Caki2 (cell line): ENCODE data around the gene TFF2. TPM values are rescaled to one million over a fixed set of nuclear protein-coding genes. Genes with fewer than 3 reads are reported as not detected.

Source experiments
- DNase-seq: peaks from one replicate; pipeline ENCODE4 v3.0.0-alpha.2; 2015; ENCODE audit warnings: low read depth
- in situ Hi-C: cut with HindIII; loops from 2 replicates; pipeline ENCODE4 v1.10.0; 2016; ENCODE audit warnings: low sequenced_read_pairs, low pct_unique_long_range_greater_than_20kb, mixed read lengths
- total RNA-seq: library from RNA; depleted of rRNA; stranded (reverse); fragments of >200 nt; shearing (Covaris generic); gene quantifications from 2 replicates; pipeline ENCODE4 v1.2.3, GENCODE V29; 2014; ENCODE audit warnings: low replicate concordance; rRNA removed

Gene TFF2
- total RNA-seq, 1 experiment from 2014 or later, result not detected

DNA sequence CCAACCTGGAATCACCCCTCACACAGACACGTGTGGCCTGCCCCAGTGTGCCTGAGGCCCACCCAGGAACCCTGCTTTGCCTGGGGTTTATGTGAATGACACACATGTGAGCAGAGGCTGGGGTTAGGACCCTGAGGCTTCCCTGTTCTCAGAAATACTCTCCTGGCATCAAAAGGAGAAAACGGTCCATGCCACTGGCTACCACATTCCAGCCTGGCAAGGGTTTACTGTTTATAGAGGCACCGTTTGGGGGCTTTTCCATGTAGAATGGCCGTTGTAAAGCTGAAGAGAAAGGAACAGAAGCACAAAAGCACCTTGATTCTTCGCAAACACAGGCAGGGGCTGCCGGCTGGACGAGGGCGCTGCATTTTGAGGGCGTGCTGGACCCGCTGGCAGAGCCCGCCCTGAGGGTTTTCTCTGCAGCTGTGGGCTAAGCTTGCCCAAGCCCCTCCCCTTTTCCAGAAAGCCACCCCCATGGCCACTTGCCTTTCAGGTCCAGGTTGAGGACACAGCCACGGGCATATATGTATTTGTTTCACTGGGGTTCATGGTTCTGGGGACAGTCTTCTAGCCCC lies 48.6 kb downstream of the TFF2 start:
- in situ Hi-C loops, result no loop called here
- DNase-seq, result no peak

DNA sequence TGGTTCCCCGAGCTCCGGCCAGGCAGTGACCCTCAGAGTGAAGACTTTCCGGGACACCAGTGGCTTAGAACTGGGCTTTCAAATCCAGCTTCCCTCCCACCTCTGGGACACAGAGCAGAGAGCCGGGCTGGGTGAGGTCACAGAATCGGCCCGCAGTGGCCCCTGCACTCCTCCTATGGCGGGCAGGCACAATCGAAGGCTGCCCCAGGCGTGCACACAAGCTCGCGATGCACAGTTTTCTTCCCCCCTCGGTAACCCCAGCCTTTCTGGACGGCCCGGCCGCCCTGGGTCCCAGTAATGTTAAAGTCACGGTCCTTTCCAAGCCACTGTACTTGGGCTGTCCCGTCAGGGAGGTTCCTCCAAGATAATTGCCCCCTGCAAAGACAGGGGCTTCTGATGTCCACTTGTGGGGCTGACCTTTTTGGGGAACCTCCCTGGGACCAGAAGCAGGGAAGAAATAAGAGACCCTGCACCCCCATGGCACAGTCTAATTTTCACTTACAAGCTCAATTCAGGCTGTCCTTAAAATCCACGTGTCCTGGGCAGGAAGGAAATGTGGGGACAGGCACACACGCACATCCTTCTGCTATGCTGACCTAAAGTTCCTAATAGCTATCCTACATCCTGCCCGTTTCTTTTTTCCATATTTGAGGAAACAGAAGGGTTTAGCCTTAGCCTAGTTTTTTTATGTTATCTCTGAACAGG lies 49.3 kb downstream of the TFF2 start:
- in situ Hi-C loops, result no loop called here
- DNase-seq, result no peak

DNA sequence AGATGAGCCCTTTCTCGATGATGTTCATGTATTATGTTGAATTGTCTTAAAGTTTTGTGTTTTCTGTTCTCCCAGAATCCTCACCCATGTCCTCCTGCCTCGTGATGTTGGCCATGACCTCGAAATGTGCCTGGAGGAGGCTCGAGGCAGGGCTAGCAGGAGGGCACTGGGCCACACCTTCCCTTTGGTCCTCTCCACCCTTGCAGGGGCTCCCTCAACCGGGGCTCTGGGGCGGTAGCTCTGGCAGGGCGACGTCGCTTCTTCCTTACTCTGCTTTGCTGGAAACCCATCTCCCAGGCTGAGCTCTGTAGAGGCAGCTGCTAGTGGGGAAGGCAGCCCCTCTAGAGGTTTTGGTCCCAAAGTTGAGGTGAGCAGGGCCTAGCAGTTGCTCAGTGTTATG lies 49.8 kb downstream of the TFF2 start:
- in situ Hi-C loops, result no loop called here
- DNase-seq, result no peak

DNA sequence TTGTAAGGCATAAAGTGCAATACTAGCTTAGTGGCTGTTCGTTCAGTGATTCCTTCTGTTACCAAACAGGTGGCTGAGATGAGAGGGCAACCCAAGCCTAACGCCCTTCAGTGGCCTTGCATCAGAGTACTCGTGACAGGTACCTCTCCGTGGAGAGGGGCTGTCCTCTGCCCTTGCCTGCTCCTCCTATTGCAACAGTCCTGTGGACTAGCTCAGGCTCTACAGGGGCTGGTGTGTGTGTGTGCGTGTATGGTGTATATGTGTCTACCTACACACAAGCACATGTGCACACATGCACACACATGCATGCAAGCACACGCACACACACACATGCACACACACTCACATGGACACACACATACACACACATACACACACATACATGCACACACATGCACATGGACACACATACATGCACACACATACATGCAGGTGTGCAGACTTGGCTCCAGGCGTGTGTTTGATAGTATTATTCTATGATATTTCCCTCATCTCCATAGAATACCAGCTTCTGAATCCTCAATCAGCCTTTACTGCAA lies 50.7 kb downstream of the TFF2 start:
- DNase-seq, result no peak
- in situ Hi-C loops, result no loop called here

DNA sequence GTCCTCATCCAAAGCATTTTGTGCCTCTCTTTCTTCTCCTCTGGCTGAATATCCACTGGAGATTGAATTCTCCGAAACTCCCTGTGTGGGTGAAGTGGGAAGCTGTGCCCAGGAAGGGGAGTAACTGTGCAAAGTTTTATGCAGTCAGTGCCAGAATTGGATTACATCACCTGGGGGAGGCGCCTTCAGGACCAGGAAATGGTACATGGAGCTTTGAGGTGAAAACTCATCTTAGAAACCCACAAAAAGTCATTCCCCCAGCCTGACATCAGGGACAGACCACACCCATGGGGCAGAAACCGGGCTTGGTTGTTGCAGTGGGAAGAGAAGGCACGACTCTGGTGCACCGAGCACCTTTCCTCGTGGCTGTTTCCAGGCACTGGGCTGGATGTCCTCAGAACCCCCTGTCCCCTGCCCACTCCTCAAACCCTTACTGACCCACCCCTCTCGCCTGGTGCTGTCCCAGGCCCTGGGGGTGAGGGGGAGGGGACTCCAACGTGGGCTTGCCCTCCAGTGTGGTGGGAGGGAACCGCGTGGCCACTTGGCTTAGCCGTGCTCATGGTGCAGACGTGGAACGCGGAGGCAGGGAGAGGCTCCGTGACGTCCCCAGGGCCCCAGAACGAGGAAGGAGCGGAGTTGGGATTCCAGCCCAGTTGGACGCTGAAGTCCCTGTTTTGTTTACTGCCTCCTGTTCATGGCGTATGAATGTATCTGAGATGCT lies 51.3 kb downstream of the TFF2 start:
- in situ Hi-C loops, result no loop called here
- no peak for DNase-seq

DNA sequence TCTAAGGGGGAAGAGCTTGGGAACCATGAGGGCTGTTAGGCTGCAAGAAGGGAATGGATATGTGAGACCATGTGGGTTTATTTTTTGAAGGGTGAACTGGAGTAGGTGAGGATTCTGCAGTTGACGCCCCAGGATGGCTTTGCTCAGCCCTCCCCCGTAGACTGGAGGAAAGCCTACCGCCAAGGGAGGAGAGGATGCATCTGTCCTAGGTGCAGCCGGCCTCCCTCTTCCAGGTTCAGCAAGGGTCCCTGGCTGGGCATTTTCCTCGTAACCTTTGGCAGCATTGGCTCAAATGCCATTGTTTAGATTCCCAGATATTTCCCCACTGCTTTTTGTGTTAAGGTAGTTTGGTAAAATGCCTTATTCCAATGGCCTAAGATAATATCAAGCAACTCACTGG lies 52.1 kb downstream of the TFF2 start:
- in situ Hi-C loops, result no loop called here
- no peak for DNase-seq

DNA sequence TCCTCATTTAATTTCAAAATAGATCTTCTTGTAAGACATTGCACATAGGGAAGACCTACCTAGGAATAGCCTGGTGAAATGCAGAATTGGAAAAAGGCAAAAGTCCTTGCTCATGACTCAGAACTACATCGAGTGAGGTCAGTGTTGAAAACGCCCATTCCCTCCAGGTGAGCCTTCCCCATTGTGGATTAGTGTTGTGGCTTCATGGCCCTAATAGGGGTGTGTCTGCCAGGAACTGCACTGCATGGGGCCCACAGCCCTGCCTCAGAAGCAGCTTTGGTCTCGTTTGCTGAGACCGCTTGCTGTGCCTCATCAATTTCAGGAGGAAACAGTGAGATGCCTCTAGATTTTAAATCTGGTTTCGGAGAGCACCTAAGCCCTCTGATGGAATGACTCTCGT lies 52.6 kb downstream of the TFF2 start:
- in situ Hi-C loops, result no loop called here
- DNase-seq, result no peak

DNA sequence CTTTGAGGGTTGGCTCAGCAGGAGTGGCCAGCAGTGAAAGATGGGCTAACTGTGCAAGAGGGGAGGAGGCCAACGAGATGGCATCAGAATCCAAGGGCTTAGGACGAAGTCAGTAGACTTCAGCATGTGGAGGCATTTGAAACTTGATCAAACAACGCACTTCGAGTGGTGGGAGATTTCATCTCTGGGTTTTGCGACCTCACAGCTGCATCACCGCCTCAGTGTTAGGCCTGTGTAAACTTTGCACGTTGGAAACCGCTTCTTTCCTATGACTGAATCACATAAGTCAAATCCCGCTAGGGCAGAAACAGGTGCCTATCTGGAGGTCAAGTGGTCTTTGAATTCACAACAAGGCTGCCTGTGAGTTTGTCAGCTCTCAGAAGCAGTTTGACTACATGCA lies 53.4 kb downstream of the TFF2 start:
- in situ Hi-C loops, result no loop called here
- no peak for DNase-seq

DNA sequence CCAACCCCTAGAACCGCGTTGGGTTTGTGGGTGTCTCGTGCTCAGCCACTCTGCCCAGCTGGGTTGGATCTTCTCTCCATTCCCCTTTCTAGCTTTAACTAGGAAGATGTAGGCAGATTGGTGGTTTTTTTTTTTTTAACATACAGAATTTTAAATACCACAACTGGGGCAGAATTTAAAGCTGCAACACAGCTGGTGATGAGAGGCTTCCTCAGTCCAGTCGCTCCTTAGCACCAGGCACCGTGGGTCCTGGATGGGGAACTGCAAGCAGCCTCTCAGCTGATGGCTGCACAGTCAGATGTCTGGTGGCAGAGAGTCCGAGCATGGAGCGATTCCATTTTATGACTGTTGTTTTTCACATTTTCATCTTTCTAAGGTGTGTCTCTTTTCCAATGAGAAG lies 54.3 kb downstream of the TFF2 start:
- DNase-seq, result no peak
- in situ Hi-C loops, result no loop called here

Other genes with a start within 250 kb of the TFF2 start
- gene ABCG1, start 131.9 kb downstream of the TFF2 start, total RNA-seq, result 4.6 and 10.3 TPM in 2 replicates
- gene TFF3, start 35.6 kb downstream of the TFF2 start, total RNA-seq, result not detected in 2 replicates
- gene TFF1, start 15.5 kb upstream of the TFF2 start, total RNA-seq, result not detected in 2 replicates
- gene TMPRSS3, start 45.1 kb upstream of the TFF2 start, total RNA-seq, result not detected in 2 replicates
- not detected in 2 replicates for gene UBASH3A, start 52.9 kb upstream of the TFF2 start, total RNA-seq
- gene RSPH1, start 145.2 kb upstream of the TFF2 start, total RNA-seq, result 0.32 and 2.6 TPM in 2 replicates
- 39.8 and 101 TPM in 2 replicates for gene SLC37A1, start 162.9 kb upstream of the TFF2 start, total RNA-seq